CD4-positive, alpha-beta T cell (primary cell): Measurements from ENCODE around the gene NEBL. TPM values are rescaled to one million over a fixed set of nuclear protein-coding genes. Genes with fewer than 3 reads are reported as not detected.

Experiments used
- ATAC-seq: fragments of 200-7000 bp; cut with Tn5 transposase; one replicate; pipeline ENCODE4 v1.10.0; 2022; ENCODE audit warnings: mild to moderate bottlenecking; ENCODE audit not compliant: poor library complexity
- CTCF ChIA-PET: fragments of 350-600 bp; sonication (Branson Sonifier 250); formaldehyde crosslinking; loops from one replicate; lab custom pipeline; 2021; ENCODE audit warnings: antibody characterized with exemption, inconsistent platforms; lab: Charles Lee
- POLR2A ChIA-PET: fragments of 350-600 bp; sonication (Branson Sonifier 250); formaldehyde crosslinking; loops from one replicate; lab custom pipeline; 2021; ENCODE audit warnings: antibody characterized with exemption, inconsistent platforms; lab: Charles Lee
- DNase-seq, 14 experiments: peaks; one replicate each; pipeline ENCODE4 v3.0.0-alpha.2; 2013 to 2020; ENCODE audit warnings: mixed read lengths in 2 of 14
- H3K27ac ChIP-seq, 2 donors: one replicate each; pipeline versions ENCODE4 v1.5.1 to v1.7.0; 2013; ENCODE audit warnings: low read length in 2 of 2, low read depth in 1 of 2, mild to moderate bottlenecking in 1 of 2
- H3K27me3 ChIP-seq, 2 experiments: 1 replicate in 1 of 2; 2 replicates in 1 of 2; pipeline versions ENCODE4 v1.6.1 to v1.7.0; 2013; ENCODE audit warnings: low read length in 2 of 2, control low read depth in 1 of 2, mild to moderate bottlenecking in 1 of 2, moderate library complexity in 1 of 2; ENCODE audit not compliant: insufficient read depth in 2 of 2, control insufficient read depth in 1 of 2
- H3K36me3 ChIP-seq: one replicate; pipeline ENCODE4 v1.6.1; 2013; ENCODE audit warnings: low read length, control low read depth; ENCODE audit not compliant: insufficient read depth
- H3K4me1 ChIP-seq: one replicate; pipeline ENCODE4 v1.6.1; 2013; ENCODE audit warnings: low read length, control low read depth; ENCODE audit not compliant: insufficient read depth
- H3K4me3 ChIP-seq: one replicate; pipeline ENCODE4 v1.5.1; 2013; ENCODE audit warnings: mild to moderate bottlenecking, low read length, moderate library complexity
- H3K9me3 ChIP-seq, 2 experiments: 1 replicate in 1 of 2; 2 replicates in 1 of 2; pipeline versions ENCODE4 v1.6.1 to v1.7.0; 2013; ENCODE audit warnings: low read length in 2 of 2, mild to moderate bottlenecking in 2 of 2, control low read depth in 1 of 2, moderate library complexity in 1 of 2; ENCODE audit not compliant: control insufficient read depth in 1 of 2, insufficient read depth in 1 of 2
- H3K27ac Mint-ChIP-seq: one replicate; pipeline ENCODE4 v1.8.0; 2020; ENCODE audit warnings: mixed read lengths
- H3K27me3 Mint-ChIP-seq: one replicate; pipeline ENCODE4 v1.8.0; 2021; ENCODE audit warnings: mixed read lengths
- H3K36me3 Mint-ChIP-seq: one replicate; pipeline ENCODE4 v1.8.0; 2021; ENCODE audit warnings: low read depth, mixed read lengths
- H3K4me1 Mint-ChIP-seq: one replicate; pipeline ENCODE4 v1.8.0; 2021; ENCODE audit warnings: low read depth, mixed read lengths
- H3K4me3 Mint-ChIP-seq: one replicate; pipeline ENCODE4 v1.8.0; 2020; ENCODE audit warnings: mild to moderate bottlenecking, mixed read lengths
- H3K9me3 Mint-ChIP-seq: one replicate; pipeline ENCODE4 v1.8.0; 2020; ENCODE audit warnings: mixed read lengths
- intact Hi-C, 2 experiments: fragments of 100-400 bp; cut with DNase I in 1 of 2; cut with micrococcal nuclease in 1 of 2; formaldehyde crosslinking; loops; one replicate each; pipeline versions ENCODE4 v1.15.1 to v1.9.0; 2023 to 2025; cut with DNase I, micrococcal nuclease
- total RNA-seq, 174 experiments: library from RNA in 2 of 174; stranded (reverse) in 2 of 174; gene quantifications; one replicate each; pipeline ENCODE4 v1.2.3 and lab custom pipeline; 2021 to 2026
- TF ChIP-seq, protein P1 (sequence below): fragments of 200-600 bp; IDR thresholded peaks from one replicate; pipeline ENCODE4 v1.8.0; 2022; ENCODE audit warnings: antibody characterized with exemption, mild to moderate bottlenecking

NEBL gene
- total RNA-seq, 2 experiments from 2014 or later = 0.17 to 0.22 TPM

DNA sequence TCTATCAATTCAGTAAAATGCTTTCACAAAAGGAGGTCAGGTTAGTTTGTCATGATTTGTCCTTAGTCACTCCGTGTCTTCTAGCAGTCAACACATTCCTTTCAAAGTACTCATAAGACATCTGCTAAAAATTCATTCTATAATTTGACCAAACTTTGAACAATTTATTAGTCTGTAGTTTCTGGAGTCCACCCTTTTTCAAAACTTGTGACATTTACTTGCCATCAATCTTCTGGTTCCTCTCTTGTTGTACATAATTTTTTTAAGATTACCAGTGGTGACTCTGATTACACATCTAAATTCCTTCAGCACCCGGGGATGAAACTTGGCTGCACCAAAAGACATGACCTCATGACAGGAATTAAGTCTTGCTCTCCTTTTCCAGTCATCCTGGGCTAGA is 130.1 kb downstream of the NEBL start:
- Mint-ChIP-seq H3K4me1 (no peaks in the 10 kb centered on the region), H3K4me3 (no peak overlapping the region), H3K36me3 (no peaks in the 10 kb centered on the region), H3K27me3 (no peaks in the 10 kb centered on the region), H3K9me3 (no peaks in the 10 kb centered on the region), H3K27ac (no peak overlapping the region)
- intact Hi-C loops = no loop called here
- Histone ChIP-seq H3K4me1 (no peaks in the 10 kb centered on the region), H3K27ac (no peak overlapping the region), H3K4me3 (no peak overlapping the region), H3K9me3 (no peaks in the 10 kb centered on the region), H3K27me3 (peaks cover 0 to 3% of the 10 kb centered on the region in 2 experiments), H3K36me3 (no peaks in the 10 kb centered on the region)
- DNase-seq (no peak), ATAC-seq (no peak)
- TF ChIP-seq, protein P1, sequence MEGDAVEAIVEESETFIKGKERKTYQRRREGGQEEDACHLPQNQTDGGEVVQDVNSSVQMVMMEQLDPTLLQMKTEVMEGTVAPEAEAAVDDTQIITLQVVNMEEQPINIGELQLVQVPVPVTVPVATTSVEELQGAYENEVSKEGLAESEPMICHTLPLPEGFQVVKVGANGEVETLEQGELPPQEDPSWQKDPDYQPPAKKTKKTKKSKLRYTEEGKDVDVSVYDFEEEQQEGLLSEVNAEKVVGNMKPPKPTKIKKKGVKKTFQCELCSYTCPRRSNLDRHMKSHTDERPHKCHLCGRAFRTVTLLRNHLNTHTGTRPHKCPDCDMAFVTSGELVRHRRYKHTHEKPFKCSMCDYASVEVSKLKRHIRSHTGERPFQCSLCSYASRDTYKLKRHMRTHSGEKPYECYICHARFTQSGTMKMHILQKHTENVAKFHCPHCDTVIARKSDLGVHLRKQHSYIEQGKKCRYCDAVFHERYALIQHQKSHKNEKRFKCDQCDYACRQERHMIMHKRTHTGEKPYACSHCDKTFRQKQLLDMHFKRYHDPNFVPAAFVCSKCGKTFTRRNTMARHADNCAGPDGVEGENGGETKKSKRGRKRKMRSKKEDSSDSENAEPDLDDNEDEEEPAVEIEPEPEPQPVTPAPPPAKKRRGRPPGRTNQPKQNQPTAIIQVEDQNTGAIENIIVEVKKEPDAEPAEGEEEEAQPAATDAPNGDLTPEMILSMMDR = no peak
- ChIA-PET POLR2A (no interaction called here), CTCF (no interaction called here)

DNA sequence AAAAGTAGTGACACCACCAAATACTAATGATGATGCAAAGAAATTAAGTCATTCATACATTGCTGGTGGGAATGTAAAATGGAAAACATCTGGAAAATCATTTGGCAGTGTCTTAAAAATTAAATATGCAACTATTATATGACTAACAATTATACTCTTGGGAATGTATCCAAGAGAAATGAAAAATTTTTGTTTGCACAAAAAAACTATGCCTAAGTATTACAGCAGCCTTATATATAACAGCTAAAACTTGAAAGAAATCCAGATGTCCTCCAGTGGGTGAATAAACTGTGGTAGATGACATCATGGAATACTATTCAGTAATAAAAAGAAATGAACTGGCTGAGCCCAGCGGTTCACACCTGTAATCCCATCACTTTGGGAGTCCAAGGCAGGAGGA is 132.0 kb downstream of the NEBL start:
- no peak for DNase-seq
- TF ChIP-seq, protein P1 = no peak
- ATAC-seq = no peak
- Histone ChIP-seq H3K4me1 (no peaks in the 10 kb centered on the region), H3K27me3 (peaks cover 0 to 2% of the 10 kb centered on the region in 2 experiments), H3K4me3 (no peak overlapping the region), H3K36me3 (no peaks in the 10 kb centered on the region), H3K9me3 (no peaks in the 10 kb centered on the region), H3K27ac (no peak overlapping the region)
- Mint-ChIP-seq H3K9me3 (peaks cover 8% of the 10 kb centered on the region), H3K4me1 (no peaks in the 10 kb centered on the region), H3K36me3 (no peaks in the 10 kb centered on the region), H3K27me3 (no peaks in the 10 kb centered on the region), H3K4me3 (no peak overlapping the region), H3K27ac (no peak overlapping the region)
- CTCF ChIA-PET = no interaction called here
- intact Hi-C loops = no loop called here
- POLR2A ChIA-PET = no interaction called here

DNA sequence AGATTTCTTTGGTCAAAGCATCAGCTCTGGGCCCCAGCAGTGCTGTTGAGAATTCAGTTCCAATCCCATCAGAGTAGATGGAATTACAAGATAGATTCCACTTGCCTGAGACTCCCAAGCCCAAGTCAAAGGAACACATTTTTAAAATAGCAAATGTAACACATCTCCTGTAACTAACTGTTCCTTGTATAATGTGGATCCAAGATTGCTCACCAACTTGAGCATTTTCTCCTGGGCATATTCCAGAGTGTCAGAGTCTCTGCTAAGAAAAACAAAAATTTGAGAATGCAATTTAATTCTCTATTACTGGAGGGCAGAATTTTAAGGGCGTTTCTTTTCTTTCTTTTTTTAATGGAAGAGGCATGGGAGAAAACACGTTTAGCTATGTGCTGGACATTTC is 136.7 kb downstream of the NEBL start:
- Mint-ChIP-seq H3K9me3 (peaks cover 11% of the 10 kb centered on the region), H3K27me3 (no peaks in the 10 kb centered on the region), H3K27ac (no peak overlapping the region), H3K36me3 (no peaks in the 10 kb centered on the region), H3K4me3 (no peak overlapping the region), H3K4me1 (no peaks in the 10 kb centered on the region)
- DNase-seq (no peak), ATAC-seq (no peak)
- no peak overlapping the region for H3K4me3 ChIP-seq
- TF ChIP-seq, protein P1 = no peak
- CTCF ChIA-PET = interaction anchor here (0.6 kb wide), 1 partner anchor 543 kb away, joined by 3 read pairs; no protein-coding TSS in a partner anchor
- H3K27ac ChIP-seq = no peak overlapping the region
- no peaks in the 10 kb centered on the region for H3K27me3 ChIP-seq
- H3K9me3 ChIP-seq = no peaks in the 10 kb centered on the region
- POLR2A ChIA-PET = no interaction called here
- H3K36me3 ChIP-seq = no peaks in the 10 kb centered on the region
- no peaks in the 10 kb centered on the region for H3K4me1 ChIP-seq
- intact Hi-C loops = no loop called here
